Measurements from ENCODE around the gene CCDC142.

GRCh38 chr2:74458132-74458937, 24.5 kb downstream of the CCDC142 start, which contains the start of gene WBP1:
- TF ChIP-seq CTCF (IDR thresholded peaks at IDR 0.05 in 8 of 11, conservative IDR thresholded peaks at IDR 0.05 in 3 of 11) (peak in 1 of 11 experiments; percentile 22), POLR2AphosphoS5 (IDR thresholded peaks at IDR 0.05) (peak; percentile 90 to 93 (median 92)), POLR2A (IDR thresholded peaks at IDR 0.05) (peak; percentile 64 to 76 (median 65))

All from spleen (tissue), 7 donors.